Stimulated activated CD4-positive, alpha-beta T cell treated with anti-CD3 and anti-CD28 coated beads, Interleukin-12 subunit alpha, Interleukin-12 subunit beta, amount 100 ng/mL, for 48 hours (primary cell): ENCODE results near the gene ZNF180.
"Not testable (repeated sequence)": the region's sequence is repeated elsewhere in the genome, so short reads cannot be mapped to it uniquely, and the experiment has no call there.

Experiments
- DNase-seq, 3 donors: peaks; one replicate each; pipeline ENCODE4 v3.0.0-alpha.2; 2020; ENCODE audit warnings: low read depth in 2 of 3, low spot score in 1 of 3

ZNF180 gene

GRCh38 chr19:44498988-44499387 is 1.3 kb downstream of the ZNF180 start:
- no peak for DNase-seq

- no peak for DNase-seq
Measured at GRCh38 chr19:44496711-44497110, 3.6 kb downstream of the ZNF180 start.

GRCh38 chr19:44476559-44477408 is 23.5 kb downstream of the ZNF180 start:
- DNase-seq: no peak

- not testable (repeated sequence) for DNase-seq
Measured at GRCh38 chr19:44468730-44469129, 31.6 kb downstream of the ZNF180 start.

GRCh38 chr19:44462600-44463286 is 37.6 kb downstream of the ZNF180 start:
- DNase-seq: not testable (repeated sequence)

- not testable (repeated sequence) for DNase-seq
Measured at GRCh38 chr19:44456016-44456415, 44.3 kb downstream of the ZNF180 start.

GRCh38 chr19:44455100-44455499 is 45.2 kb downstream of the ZNF180 start:
- no peak for DNase-seq

GRCh38 chr19:44452367-44452766 is 48.0 kb downstream of the ZNF180 start:
- DNase-seq: no peak

- no peak for DNase-seq
Measured at GRCh38 chr19:44451687-44452086, 48.6 kb downstream of the ZNF180 start.

- DNase-seq: peak; percentile 20 to 65 (median 42)
Measured at GRCh38 chr19:44447916-44448674, 52.2 kb downstream of the ZNF180 start, which contains the start of gene ZNF229. Gene ZNF229 (minus strand): TSS chr19:44448472. CDS start chr19:44442847, 5,625 bp downstream.

GRCh38 chr19:44438441-44438840 is 61.9 kb downstream of the ZNF180 start:
- no peak for DNase-seq

GRCh38 chr19:44435441-44435840 is 64.9 kb downstream of the ZNF180 start:
- no peak for DNase-seq

GRCh38 chr19:44430956-44431355 is 69.4 kb downstream of the ZNF180 start:
- DNase-seq: no peak
